HG03469 (cell line): ENCODE data around the gene KLF7.

Experiments used
- ATAC-seq: cut with Tn5 transposase; IDR thresholded peaks from one replicate; pipeline ENCODE4 v1.9.1; 2021; ENCODE audit warnings: mild to moderate bottlenecking, moderate library complexity, moderate number of reproducible peaks; ENCODE audit not compliant: unreplicated experiment

Gene KLF7

DNA sequence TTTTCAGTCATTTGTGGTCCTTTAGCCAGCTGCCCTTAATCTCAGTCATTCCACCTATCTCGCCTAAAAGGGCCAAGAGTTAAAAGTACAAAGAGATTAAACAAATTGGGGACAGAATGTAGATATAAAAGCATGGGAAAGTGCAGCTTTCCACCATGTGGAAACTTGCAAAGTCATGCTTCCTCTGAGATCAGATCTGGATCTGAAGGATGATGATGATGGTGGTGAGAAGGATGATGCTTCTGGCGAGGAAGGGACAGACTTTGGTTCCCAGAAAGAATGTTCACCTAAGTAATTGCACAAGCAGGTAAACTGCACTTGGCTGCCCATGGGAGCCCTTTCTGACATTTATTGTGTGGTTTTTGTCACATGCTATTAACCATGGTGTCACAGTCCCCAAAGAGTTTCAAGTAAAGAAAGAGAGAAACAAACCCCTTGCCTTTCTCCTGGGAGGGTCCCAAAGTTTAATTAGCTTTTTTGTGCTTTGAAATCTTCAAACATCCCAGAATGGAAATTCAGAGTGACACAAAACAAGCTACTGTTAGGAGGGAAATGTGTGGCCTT is 34.7 kb downstream of the KLF7 start:
- no peak for ATAC-seq

DNA sequence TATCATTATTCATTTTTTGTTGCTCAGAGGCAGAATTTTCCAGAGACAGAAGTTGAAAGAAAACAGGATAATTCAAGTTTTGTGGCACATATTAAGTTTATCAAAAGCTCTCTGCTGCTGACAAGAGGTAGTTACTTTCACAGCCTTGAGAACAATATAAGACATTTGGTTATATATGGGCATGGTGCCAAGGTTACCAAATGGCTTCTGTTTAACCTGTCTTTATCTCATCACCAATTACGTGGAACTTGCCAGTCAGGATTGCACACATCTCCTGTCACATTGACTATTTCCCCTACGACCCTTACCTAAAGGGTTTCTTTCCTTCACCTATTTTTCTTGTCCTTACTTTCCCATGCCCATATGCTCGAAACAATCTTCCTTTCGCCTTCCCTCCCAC is 35.9 kb downstream of the KLF7 start:
- ATAC-seq: no peak

DNA sequence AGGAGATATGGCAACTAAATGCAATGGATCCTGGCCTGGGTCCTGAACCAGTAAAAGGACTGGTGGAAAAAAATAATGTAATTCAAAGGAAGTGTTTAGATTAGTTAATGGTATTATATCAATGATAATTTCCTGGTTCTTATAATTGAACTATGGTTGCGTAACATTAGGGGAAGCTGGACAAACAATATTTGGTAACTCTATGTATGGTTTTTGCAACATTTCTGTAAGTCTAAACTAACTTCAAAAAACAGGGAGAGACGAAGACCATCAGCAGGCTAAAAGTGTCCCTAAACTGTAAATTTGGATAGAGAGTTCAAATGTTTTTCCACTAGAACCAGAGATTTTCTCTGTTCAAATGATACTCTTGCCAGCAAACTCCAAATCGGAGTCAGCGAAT is 36.9 kb downstream of the KLF7 start:
- ATAC-seq: no peak

DNA sequence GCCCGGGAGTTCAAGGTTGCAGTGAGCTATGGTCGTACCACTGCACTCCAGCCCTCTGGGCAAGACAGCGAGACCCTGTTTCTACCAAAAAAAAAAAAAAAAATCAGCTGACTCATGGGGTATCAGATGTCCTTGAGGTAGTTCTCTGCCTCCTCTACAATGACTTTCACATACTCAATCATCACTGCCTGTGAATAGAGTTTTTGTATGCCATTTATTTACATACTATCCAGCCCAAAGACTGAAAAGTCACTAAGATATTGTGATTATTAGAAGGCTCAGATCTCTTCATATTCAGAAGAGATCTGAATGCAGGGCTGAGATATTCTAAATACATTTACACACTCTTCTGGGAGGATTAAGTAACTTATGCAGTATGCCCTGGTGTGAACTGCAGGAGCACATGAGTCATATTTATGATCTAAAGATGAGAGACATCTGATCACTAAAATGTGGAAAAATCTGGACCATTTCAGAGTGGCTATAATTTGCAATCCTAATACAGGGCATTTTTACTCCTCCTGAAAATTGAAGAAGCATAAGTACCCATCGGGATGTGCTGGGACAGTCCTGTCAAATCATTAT is 38.9 kb downstream of the KLF7 start:
- ATAC-seq: no peak

DNA sequence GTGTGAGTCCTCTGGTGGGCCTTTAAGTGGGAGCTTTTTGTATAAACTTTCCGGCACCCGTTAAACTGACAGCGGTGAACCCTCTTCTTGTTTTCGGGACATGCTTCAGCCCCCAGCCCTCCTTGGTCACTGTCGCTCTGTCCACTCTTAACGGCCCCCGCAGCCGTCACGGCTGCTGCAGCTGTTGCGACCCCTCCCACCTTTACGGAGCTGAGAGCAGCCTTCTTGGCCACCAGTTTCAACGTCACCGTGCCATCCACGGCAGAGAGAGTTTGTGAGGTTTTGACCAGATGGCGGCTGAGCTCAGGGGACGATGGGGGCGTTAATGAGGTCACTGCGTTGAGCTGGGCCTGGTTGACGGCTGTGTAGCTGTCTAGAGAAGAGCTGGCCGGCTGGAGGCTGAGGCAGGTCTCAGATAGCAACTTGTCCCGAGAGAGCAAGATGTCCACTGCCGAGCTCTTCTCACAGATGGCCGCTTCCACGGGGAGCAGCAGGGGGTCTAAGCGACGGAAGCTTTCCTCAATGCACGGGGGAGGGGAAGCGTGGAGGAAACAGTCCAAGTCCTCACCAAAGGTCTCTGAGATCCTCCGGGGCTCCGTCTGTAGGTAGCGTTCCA is 41.9 kb downstream of the KLF7 start:
- ATAC-seq: no peak

DNA sequence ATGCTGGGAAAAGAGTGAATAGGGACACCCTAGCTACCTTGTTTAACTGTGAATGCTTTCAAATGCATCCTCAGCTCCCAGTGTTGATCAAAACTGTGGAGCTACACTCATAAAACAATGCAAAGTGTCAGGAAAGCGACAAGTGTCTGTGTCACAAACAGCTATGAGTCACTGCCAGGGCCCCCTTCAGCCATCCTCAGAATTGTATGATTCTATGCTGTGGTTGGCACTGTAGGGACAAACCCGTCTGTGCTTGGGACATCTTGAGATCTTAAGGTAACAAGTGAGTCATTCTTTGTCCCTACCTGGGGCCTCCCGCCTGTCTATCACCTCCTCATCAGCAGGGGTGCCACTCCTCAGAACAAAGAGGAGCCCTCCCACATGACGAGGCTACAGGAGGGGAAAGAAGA is 42.4 kb downstream of the KLF7 start:
- ATAC-seq: no peak

DNA sequence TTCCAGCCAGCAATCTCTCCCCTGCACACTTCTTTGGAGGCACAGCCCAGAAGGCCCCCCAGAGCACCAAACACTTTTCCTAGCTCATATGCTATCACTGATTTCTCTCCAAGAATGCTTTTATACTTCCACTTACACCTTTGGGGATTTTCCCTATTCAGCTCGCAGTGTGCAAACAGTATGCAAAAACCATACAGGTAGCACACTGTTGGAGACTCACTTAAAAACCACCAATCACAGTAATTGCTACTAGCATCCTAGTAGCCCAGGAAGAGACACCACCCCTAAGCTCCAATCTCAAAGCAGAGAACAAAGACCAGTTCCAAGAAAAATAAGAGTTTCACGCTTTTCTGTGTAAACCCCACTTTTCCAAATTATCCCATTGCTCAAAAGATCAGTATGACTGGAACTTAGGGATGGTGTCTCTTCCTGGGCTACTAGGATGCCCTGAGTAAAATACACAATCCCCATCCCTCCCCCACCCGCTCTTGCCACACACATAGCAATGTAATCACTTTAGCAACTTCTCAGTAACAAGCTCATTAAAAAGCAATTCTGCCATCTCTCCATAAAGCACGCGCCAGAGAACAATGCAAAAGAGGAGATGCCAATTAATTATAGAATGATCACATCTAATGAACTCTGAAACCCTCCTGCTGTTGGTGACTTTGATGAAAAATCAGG is 43.0 kb downstream of the KLF7 start:
- no peak for ATAC-seq

DNA sequence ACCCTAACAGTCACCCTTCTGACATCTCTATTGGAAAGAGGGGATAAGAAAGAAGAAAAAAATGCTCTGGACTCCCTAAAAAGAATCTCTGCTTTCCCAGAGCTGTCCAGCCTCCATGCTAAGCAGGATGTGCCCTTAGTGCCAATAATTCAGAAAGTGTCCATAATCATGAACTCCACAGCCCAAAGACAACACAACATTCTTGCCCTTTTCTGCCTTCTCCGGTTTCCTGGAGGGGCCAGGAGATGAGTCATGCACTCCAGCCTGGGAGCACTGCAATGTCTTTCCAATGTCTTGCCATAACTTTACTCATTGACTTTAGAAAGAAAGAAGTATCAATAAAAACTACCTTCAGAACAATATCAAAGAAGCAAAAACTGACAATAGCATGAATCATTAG is 44.0 kb downstream of the KLF7 start:
- no peak for ATAC-seq

DNA sequence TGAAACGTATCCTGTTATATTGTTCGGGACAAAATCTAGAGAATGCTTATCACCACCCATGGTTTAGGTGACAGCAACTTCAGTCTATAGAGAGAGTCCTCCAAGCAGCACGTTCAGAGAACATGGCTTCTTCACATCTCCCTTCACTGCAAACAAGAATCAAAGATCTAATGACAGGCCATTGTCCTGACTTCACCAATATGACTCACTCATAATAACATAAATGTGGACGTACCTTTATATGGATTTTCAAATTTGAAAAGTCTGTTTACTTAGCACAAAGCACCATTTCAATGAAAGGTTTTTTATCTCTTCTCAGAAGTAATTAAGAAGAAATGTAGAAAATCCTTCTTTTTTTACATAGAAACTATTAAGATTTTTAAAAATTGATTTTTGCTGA is 46.7 kb downstream of the KLF7 start:
- no peak for ATAC-seq

DNA sequence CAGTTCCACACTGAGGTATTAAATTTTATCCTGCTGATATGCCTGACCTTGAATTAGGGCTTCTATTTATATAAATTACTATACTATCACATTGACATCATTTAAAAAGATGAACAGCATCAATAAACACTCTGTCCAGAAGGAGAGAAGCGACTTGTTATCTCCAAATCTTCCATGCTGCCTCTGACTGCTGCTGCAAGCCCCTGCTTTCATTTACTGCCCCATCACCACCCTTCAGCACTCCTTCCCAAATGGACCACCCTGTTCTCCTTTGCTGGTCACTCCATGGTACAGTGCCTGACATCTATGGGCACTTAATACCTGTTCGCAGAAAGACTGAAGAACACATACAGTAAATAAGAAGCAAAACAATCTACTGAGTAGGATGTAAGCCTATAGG is 48.1 kb downstream of the KLF7 start:
- no peak for ATAC-seq

DNA sequence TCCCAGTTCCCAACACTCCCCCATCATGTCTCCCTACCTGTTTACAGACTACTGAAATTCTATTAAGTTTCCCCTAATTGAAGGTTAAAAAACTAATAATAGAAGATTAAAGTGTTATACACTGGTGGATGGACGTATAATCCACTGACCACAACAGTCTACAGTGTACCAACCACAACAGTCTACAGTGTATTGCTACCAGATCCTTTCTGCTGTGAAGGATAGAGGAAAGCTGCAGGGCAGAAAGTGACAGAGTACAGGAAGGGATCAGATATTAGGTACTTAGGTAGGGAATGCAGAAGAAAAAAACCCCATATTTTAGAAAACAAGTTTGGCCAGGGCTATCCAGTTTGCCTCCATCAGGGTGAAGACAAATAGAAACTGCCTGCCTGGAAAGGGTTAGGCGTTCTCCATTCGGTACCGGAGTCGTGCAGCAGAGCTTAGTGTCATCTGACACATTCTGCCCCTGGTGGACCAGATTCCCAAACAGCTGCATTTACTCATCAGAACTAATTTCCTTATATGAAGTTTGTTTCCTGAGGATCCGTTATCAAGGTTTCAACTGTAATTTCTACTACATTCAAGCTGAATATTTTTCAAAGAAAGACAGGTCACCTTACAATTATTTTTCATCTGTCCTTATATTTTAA is 49.9 kb downstream of the KLF7 start:
- ATAC-seq: no peak

DNA sequence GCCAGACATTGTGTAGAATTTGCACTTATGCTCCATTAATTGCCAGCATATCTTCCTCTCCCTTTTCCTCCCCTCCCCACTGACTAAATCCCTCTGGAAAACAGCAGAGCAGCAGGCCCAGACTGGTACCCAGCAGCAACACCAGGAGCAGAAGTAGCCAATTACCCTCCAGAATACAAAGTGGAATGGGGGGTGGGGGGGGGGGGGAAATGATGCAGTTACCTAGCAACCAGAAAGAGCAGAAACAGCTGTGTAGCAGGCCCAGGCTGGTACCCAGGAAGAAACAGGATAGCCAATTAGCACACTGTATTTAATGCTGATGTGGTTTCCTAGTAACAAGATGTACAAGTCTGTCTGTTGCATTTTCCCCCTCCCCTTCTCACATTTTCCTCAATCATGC is 52.3 kb downstream of the KLF7 start:
- no peak for ATAC-seq

DNA sequence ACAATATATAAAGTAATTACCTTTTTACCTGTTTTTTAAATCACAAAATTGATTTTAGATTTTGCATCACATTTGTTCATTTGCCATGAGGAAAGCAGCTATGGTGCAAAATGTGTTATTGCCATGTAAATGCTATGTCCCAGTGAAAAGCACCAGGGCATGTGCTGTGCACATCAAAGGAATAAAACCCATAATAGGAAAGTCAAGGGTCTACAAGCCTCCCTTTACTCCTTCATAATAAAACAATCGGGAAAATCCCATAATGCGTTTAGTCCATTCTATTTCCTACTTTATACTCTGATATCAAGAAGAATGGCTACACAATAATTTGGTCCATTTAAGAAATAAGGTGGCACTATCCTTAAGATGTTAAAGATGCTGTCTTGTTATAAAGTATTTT is 53.0 kb downstream of the KLF7 start:
- no peak for ATAC-seq

DNA sequence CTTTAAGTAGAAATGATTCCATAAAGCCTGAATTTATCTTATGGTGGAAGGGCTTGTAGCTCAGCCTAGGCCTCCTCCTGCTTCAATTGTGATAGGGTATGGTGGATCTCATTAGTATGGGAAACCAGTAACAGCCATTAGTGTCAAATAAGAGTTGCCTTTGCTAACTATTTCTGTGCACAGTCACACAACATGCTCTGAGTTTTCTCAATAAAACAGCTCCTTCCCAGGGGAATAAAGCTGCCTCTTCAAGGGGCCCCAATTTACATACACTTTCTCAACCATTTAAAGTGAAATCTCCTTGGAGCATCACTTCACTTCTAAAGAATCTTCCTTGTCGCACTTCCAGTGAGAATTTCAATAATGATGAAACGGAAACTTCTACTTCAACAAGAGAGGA is 53.4 kb downstream of the KLF7 start:
- ATAC-seq: no peak

DNA sequence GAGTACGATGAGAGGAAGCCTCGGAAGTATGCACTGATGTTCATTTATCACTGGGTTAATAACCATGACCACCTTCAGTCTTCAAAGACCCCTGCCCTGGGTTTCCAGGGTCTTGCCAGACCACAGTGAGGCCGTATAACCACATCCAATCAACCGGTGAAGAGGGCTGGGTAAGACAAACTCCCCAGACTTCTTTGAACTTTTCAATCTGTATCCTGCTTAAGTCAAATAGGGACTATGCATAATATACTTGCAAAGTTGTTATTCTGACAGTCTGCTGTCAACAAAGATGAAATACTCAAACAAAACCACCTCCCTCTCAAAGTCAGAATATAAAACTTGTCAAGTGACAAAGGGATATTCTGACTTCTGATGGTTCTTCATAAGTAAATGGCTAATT is 54.0 kb downstream of the KLF7 start:
- no peak for ATAC-seq

DNA sequence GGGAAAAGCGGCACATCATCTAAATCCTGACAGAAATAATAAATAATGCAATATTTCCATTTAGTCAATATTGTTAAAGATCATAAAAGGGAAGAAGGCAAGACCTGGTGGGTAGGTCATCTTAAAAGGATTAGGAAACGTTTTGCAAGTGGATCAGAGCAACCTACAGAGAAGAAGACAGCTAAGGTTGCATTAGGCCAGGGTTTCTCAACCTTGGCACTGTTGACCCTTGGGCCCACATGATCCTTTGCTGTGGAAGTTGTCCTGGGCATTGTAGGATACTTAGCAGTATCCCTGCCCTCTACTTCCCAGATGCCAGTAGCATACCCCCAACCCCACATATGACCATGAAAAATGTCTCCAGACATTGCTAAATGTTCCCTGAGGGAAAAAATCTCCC is 55.0 kb downstream of the KLF7 start:
- ATAC-seq: no peak

DNA sequence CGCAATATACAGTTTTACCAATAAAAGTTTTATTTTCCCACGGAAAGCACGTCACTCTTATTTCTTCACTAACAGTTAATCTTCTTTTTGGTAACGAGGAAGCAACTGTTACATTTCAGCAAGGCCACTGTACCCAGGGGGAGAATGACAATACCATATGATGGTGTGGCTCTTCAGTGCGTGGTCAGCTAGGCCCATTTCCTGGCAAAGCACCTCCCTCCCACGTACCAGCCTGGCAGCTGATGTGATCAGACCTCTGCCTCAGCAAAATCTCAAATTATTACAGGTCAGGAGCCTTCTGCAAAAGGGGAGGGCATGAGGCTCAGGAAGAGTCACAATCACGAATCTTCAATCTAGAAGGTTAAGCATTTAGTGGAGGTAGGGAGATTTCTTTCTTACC is 55.4 kb downstream of the KLF7 start:
- ATAC-seq: no peak

DNA sequence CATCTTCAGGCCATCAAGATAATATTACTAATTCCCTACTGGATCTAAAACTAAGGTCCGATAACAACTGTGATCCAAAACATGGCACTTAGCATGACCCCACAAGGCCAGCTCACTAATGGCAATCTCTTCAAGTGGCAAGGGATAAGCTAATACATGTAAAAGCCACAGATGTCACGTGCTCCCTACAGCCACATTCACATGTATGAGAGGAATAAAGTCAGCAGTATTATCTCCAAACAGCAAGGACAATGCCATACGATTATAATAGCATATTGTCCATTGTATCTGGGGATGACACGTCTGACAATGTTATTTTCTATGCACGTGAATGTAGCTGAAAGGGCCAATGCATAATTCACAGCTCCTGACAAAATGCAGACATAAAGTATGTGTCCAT is 56.0 kb downstream of the KLF7 start:
- no peak for ATAC-seq

DNA sequence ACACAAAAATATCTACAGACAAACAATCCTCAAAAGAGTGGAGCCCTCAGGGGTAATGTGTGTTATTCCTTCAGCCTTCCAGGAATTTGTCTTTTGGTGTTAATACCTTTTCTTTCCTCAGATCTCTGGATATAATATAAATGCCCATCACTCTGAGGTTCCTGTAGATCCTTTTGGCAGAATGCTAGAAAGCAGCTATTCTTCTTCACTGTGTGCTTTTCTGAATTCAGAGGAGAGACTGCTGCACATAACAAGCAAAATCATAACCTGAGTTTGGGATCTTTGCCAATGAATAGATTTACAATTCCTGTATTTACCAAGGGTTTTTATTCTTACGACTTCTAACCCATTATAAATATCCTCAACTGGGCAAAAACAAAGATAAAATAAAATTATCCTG is 57.3 kb downstream of the KLF7 start:
- no peak for ATAC-seq

DNA sequence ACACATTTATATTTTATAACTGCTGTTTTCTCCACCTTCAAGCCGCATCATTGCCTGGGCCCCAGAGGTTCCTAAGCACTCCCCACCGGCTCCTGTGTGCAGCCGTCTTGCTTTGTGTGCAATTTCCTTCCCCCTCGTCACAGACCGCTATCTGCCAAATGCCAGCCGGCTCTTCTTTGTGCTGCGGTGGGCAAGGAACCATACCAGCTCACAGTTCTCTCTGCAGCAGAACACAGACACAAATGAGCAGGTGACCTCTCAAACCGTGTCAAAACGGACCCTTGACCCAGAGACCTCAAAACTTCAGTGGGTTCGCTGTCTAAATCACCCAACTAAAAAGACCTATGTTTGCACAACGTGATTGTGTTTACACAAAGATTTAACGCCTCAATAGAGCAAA is 58.2 kb downstream of the KLF7 start:
- ATAC-seq: no peak

DNA sequence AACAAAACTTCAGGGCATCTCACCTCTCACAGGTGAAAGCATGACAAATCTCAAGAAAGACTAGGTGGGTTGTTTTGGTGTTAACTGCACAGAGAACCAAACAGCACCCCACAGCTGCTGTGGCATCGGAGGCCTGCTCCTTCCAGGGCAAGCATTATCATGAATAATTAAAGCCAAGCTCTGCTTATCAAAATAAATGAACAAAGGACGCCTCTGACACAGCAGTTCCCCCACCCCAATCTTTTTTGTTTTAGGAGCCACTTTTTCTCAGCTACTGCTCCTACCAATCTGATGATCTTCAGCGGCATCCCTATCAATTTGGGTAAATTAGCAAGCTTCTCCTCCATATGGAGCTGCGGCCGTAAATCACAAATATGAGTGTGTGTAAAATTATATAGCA is 58.6 kb downstream of the KLF7 start:
- ATAC-seq: no peak

DNA sequence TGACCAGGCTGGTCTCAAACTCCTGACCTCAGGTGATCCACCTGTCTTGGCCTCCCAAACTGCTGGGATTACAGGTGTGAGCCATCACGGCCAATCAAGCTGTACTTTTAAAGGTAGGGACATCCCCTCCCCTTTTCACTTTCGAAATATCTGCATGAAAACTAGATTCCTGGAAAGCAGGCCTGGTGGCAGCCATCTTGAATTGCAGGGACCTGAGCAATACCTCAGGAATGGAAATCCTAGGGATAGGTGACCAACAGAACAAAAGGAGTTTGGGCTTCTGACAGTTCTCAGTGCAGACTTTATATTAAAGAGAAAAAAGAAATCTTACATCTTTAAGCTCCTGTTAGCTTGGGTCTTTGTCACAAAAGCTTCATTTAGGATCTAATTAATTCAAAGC is 62.6 kb downstream of the KLF7 start:
- no peak for ATAC-seq
